Panc1 (cell line): ENCODE measurements around the gene ATP13A3.

ENCODE experiments used
- POLR2AphosphoS5 ChIP-seq: IDR thresholded peaks from 2 replicates; pipeline ENCODE4 v1.6.1; 2012; ENCODE audit warnings: mild to moderate bottlenecking, low read depth, low read length, moderate library complexity
- REST ChIP-seq, 2 experiments: IDR thresholded peaks; 2 replicates each; pipeline ENCODE4 v1.6.1; 2011 to 2012; ENCODE audit warnings: low read depth in 2 of 2, control low read depth in 1 of 2, low read length in 1 of 2, mild to moderate bottlenecking in 1 of 2, moderate library complexity in 1 of 2; ENCODE audit not compliant: insufficient read depth in 1 of 2
- TF ChIP-seq, protein P1 (sequence below): fragments of 450-650 bp; IDR thresholded peaks from 2 replicates; pipeline ENCODE4 v1.5.1; 2017; ENCODE audit warnings: mild to moderate bottlenecking

- TF ChIP-seq, protein P1, sequence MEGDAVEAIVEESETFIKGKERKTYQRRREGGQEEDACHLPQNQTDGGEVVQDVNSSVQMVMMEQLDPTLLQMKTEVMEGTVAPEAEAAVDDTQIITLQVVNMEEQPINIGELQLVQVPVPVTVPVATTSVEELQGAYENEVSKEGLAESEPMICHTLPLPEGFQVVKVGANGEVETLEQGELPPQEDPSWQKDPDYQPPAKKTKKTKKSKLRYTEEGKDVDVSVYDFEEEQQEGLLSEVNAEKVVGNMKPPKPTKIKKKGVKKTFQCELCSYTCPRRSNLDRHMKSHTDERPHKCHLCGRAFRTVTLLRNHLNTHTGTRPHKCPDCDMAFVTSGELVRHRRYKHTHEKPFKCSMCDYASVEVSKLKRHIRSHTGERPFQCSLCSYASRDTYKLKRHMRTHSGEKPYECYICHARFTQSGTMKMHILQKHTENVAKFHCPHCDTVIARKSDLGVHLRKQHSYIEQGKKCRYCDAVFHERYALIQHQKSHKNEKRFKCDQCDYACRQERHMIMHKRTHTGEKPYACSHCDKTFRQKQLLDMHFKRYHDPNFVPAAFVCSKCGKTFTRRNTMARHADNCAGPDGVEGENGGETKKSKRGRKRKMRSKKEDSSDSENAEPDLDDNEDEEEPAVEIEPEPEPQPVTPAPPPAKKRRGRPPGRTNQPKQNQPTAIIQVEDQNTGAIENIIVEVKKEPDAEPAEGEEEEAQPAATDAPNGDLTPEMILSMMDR = 0 out of 2 replicates have a peak, but pooled peaks have one; percentile 38
- TF ChIP-seq REST (IDR thresholded peaks at IDR 0.05; ENCODE audit: insufficient read depth in 1 of 2, low read depth in 2 of 2, low read length in 1 of 2) (no peak), POLR2AphosphoS5 (no peak)
These were observed 14.9 kb downstream of the ATP13A3 start for GRCh38 chr3:194471863-194472262.
